ENCODE results near the gene DIP2C.

The DIP2C gene

DNA sequence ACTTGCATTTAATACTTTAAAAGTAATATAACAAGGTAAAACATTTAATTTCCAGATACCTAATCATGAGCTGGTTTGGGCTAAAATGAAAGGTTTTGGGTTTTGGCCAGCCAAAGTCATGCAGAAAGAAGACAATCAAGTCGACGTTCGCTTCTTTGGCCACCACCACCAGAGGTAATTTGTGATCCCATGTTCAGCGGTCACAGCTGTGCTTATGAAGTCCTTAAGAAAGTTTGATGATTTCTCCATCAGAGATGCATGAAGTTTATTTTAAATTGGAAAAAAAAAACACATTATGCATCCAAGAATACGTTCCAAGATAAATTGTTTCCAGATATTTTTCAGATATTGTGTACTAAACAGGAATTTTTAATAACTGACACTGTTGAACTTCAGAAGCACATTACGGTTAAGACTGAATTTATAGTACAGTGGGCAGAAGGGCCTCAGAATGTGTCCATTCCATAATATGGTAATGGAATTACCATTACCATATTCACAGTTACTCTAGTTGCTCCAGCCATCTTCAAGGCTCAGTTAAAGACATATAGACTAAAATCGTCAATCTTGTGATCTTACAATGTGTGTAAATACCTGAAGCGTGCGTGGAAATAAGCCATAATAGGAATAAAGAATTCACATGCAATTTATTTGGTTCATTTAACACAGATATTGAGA is 447.4 kb downstream of the DIP2C start:
- no peak for DNase-seq

- DNase-seq, result no peak
Observed at GRCh38 chr10:241451-241850, 448.0 kb downstream of the DIP2C start.

- DNase-seq, result no peak
Observed at GRCh38 chr10:239109-239508, 450.4 kb downstream of the DIP2C start.

GRCh38 chr10:235915-236314 is 453.6 kb downstream of the DIP2C start:
- DNase-seq, result no peak

DNA sequence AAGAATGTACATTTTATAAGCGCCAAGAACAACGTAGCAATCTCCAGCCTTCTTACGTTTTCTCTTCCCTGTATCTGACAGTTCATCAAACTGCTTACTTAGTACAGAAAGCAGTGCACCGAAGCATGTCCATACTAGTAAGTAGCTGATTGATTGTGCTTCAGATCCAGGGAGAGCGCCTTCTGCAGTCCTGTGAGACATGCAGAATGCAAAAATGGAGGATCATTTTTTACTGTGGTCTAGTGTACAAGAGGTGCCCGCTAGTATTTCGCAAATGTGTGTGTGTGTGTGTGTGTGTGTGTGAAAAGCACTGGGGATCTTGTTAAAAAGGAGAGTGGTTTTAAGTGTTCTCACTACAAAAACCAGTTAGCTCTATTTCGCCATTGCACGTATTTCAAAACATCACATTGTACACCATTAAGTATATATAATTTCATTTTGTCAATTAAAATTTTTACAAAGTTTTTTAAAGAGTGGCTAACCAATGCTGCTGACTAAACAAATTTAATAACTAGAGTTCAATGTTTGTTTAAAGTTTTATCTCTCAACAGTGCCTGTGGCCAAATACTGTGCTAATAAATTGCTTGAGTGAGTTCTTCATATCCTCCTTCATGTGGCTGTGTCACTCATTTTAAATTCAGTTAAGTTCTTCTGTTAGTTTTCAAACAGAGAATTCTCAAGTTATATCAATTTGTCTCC is 454.6 kb downstream of the DIP2C start:
- no peak for DNase-seq

GRCh38 chr10:232878-233277 is 456.6 kb downstream of the DIP2C start:
- DNase-seq, result no peak

DNA sequence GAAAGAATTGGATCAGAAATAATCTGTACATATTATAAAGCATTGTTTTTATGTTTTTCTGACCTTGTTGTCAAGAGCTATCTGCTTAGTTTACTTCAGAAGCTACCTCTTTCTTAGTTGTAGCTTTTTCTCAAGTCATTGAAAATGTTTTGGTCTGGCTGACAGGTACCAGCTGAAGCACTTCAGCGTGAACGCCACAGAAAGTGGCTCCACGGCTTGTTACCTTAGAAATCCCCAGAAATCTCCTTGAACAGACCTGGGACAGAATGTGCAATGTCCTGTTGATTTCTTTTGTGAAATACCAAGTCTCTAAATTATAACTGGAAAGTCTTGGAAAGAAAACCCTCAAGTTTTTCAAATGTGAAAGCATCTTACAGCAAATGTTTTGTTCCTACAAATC is 457.4 kb downstream of the DIP2C start:
- no peak for DNase-seq

DNA sequence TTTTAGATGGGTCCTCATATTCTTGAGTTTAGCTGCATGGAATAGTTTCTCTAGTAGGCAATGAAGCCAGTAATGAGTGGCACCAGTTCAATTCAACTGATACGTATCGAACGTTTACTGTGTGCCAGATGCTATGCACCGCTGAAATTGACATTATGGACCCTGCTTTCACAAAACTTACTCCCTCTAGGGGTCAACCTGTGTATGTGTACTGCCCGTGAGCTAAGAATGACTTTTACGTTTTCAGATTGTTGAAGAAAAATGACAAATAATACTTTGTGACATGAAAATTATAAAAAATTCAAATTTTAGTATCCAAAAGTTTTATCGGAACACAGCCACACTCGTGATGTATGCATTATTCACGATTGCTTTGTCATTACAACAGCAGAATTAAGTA is 458.7 kb downstream of the DIP2C start:
- no peak for DNase-seq

DNA sequence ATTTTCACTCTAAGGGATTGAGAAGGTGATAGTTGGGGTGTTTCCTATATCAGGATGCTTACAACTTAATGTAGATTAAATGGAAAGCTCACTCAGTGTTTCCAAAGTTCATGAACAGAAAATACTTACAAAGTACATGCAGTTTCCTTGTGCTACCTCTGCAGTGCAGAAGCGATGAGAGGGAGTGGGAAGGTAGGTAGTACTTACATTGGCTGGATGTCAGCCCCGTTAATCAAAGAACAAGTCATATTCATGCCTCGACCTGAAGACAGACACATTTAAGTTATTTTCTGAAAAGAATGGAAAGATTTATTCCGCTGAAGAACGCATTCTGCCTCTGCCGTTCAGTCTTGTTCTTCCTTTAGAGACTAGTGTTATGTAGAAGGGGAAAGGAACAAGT is 461.1 kb downstream of the DIP2C start:
- no peak for DNase-seq

DNA sequence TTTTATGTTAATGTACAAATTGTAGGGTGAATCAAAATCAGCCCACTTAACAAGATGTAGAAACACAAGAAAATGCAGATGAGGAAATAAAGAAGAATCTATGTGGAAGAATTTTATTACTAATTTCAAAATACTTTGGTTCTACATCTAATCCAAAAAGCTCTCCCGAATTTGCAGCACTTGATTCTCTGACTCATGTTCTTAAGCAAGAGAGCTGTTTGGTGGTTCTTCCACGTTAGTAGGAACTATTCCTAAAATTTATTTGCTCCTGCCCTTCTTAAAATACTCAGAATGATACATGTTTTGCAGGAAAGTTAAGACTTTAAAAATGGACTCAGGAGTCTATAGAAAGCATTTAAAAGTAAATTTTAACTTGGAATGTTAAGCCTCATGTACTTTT is 462.5 kb downstream of the DIP2C start:
- no peak for DNase-seq

DNA sequence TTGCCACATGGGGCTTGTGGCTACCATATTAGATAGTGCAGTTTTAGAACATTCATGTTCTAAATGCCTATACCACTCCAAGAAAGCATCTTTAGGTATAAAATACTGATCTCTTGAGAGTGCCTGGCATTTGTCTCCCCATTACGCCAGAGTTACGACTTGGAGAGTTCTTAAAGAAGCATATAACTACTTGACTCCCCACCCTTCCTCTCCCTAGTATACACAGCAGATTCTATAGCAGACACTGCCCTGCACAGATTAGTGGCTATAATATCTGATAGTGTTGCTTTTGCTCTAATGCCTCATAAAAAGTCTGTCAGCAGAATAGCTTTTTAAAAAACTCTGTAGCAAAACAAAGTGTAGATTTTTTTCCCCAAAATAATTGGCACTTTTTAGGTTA is 463.4 kb downstream of the DIP2C start:
- DNase-seq, result no peak

DNA sequence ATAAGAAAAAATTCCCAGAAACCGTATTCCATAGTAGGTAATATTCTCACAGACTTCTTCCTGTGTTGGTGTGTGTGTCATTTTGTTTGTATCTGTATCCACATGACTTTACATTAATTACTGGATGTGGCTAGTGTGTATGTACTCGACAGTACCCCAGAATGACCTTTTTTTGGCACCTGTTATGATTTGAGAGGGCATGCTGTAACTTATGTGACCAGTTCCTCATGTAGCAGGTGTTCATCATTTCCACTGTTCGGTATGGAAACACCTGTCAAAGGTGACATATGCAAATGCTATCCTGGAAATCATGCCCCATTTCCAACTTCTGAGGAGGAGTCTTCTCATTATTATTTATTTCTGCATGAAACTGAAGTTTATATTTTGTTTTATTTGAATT is 464.9 kb downstream of the DIP2C start:
- no peak for DNase-seq
